Omental fat pad (tissue), 4 donors: ENCODE results near the gene CCDC192. TPM values are rescaled to one million over a fixed set of nuclear protein-coding genes. Genes with fewer than 3 reads are reported as not detected.

Source experiments
- ATAC-seq: fragments of 150-250 bp; one replicate; pipeline ENCODE4 v1.9.1; 2016; ENCODE audit warnings: mild to moderate bottlenecking, moderate library complexity; ENCODE audit not compliant: low FRiP score
- DNase-seq: peaks from one replicate; pipeline ENCODE4 v3.0.0-alpha.2; 2019; ENCODE audit warnings: low spot score
- total RNA-seq, 4 donors: library from RNA; depleted of rRNA; stranded (reverse); fragments of >200 nt; gene quantifications; one replicate each; pipeline ENCODE4 v1.1.0, GENCODE V29; 2016
- TF ChIP-seq, protein P1 (sequence below), 3 donors: fragments of 450-650 bp; IDR thresholded peaks; one replicate each; pipeline ENCODE4 v1.5.1; 2016 to 2017; ENCODE audit warnings: antibody characterized with exemption in 3 of 3, mild to moderate bottlenecking in 3 of 3, moderate library complexity in 2 of 3

CCDC192 gene
- total RNA-seq, 4 donors from 2014 or later: 0.56 TPM; not detected in 3

GRCh38 chr5:127824126-127824525 is 120.9 kb downstream of the CCDC192 start:
- ATAC-seq: no peak
- no peak for DNase-seq
- TF ChIP-seq, protein P1, sequence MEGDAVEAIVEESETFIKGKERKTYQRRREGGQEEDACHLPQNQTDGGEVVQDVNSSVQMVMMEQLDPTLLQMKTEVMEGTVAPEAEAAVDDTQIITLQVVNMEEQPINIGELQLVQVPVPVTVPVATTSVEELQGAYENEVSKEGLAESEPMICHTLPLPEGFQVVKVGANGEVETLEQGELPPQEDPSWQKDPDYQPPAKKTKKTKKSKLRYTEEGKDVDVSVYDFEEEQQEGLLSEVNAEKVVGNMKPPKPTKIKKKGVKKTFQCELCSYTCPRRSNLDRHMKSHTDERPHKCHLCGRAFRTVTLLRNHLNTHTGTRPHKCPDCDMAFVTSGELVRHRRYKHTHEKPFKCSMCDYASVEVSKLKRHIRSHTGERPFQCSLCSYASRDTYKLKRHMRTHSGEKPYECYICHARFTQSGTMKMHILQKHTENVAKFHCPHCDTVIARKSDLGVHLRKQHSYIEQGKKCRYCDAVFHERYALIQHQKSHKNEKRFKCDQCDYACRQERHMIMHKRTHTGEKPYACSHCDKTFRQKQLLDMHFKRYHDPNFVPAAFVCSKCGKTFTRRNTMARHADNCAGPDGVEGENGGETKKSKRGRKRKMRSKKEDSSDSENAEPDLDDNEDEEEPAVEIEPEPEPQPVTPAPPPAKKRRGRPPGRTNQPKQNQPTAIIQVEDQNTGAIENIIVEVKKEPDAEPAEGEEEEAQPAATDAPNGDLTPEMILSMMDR (IDR thresholded peaks at IDR 0.05): no peak

- ATAC-seq (no peak), DNase-seq (no peak)
- TF ChIP-seq, protein P1 (IDR thresholded peaks at IDR 0.05): no peak
These were observed 122.8 kb downstream of the CCDC192 start for GRCh38 chr5:127826011-127826410.

GRCh38 chr5:127827451-127827850 is 124.3 kb downstream of the CCDC192 start:
- no peak for ATAC-seq

DNA sequence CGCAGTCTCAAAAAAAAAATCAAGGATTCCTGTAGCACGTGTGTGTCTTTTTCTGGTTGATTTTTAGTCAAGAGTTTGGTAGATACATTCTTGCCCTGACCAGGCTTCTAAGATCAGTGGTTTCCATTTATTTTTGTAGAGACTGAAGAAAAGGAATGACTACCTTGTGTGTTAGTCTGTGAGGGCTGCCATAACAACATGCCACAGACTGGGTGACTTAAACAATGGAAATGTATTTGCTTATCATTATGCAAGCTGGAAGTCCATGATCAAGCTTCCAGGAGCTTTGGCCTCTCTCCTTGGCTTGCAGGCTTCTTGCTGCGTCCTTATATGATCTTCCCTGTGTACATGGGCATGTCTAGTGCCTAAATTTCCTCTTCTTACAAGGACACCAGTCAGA is 127.0 kb downstream of the CCDC192 start:
- ATAC-seq (no peak), DNase-seq (no peak)
- TF ChIP-seq, protein P1 (IDR thresholded peaks at IDR 0.05): no peak

More at GRCh38 chr5:127827451-127827850, 124.3 kb downstream of the CCDC192 start:
- TF ChIP-seq, protein P1 (IDR thresholded peaks at IDR 0.05): no peak
- DNase-seq: no peak

- TF ChIP-seq, protein P1 (IDR thresholded peaks at IDR 0.05): no peak
- no peak for ATAC-seq
- no peak for DNase-seq
These were observed 127.8 kb downstream of the CCDC192 start for GRCh38 chr5:127830829-127831598.

DNA sequence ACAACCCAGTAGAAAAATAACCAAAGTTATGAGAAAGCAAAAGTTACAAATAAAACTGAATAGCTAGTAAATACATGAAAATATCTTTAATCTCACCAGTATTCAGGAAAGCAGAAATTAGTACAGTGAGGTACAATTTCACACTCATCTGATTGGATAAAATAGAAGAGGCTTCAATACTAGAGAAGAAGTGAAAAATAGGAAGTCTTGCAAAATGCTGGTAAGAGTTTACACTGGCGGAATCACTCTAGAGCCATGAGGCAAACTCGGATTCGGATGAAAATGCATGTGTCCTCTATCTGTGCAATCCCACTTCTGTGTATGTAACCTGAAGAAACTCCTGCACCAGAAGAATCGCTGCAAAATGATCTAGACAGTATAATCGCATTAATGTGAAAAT is 128.9 kb downstream of the CCDC192 start:
- ATAC-seq: no peak
- TF ChIP-seq, protein P1 (IDR thresholded peaks at IDR 0.05): no peak
- no peak for DNase-seq

DNA sequence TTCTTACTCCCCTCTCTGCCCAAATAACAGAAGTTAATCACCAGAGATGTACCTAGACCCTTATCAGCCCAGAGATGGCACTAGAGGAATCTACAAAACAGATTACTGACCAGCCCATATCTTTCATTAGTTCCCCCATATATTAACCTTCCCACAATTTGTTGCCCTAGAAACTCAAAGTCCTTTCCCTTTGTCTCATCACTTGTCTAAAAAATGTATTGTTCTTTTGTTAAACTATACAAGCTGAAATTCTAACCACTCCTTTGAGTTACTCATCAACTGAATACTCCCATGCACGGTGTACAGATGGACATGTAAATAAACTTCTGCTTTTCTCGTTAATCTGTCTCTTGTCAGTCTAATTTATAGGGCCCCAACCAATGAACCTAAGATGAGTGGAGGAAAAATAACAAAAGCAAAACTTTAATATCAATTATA is 130.9 kb downstream of the CCDC192 start:
- DNase-seq: no peak
- no peak for ATAC-seq
- TF ChIP-seq, protein P1 (IDR thresholded peaks at IDR 0.05): no peak
